NCI-H2081 treated with DMSO at 0.1 percent for 48 hours (cell line): Measurements from ENCODE around the gene KRT34.
"Not testable (repeated sequence)": the region's sequence is repeated elsewhere in the genome, so short reads cannot be mapped to it uniquely, and the experiment has no call there.

Experiments
- DNase-seq: peaks from one replicate; lab custom pipeline; 2025; lab: John Stamatoyannopoulos, UW

The KRT34 gene

DNA sequence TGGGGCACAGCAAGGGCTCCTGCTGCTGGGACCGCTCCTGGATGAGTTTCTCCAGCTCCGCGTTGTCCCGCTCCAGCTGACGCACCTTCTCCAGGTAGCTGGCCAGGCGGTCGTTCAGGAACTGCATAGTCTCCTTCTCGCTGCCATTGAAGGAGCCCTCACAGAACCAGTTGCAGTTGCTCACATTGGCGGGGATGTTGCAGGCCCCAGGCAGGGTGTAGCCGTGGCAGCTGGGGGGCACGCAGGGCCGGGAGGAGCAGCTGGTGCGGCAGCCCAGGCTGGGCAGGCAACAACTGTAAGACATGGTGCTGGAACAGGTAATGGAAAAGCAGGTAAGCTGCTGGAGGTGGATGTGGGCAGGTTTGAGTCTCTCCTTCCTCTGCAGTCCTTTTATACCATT is at the start of gene KRT34:
KRT34 (minus strand) TSS at position 364 of the 400 bp plus-strand sequence; CDS start at position 304, 60 bp downstream.
- not testable (repeated sequence) for DNase-seq

DNA sequence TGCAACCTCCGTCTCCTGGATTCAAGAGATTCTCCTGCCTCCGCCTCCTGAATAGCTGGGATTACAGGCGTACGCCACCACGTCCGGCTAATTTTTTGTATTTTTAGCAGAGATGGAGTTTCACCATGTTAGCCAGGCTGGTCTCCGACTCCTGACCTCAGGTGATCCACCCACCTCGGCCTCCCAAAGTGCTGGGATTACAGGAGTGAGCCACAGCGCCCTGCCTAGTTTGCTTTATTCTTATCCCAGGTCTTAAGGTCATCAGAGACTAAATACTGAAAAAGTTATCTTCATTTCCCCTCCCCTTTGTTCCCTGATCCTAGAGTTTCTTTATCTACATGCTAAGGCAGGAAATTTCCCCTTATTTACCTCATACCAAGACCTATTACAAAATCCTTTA is 48.3 kb upstream of the KRT34 start:
- DNase-seq = not testable (repeated sequence)

DNA sequence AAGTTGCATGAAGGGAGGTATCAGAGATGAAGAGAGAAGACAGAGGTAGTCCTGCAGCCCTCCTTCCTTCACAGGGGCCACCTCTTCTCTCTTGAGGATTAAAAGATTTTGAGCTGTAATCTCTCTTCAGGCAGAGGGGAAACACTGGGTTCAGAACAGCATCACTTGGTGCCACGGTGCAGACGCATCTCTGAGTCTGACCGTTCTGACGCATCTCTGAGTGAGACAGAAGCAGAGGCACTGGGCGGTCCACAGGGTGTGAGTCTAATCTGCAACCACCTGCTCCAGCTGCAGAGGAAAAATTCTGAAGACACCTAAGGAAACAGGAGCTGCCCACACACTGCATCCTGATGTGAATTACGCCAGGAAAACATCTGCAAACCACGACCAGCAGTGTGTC is 47.6 kb upstream of the KRT34 start:
- no peak for DNase-seq

DNA sequence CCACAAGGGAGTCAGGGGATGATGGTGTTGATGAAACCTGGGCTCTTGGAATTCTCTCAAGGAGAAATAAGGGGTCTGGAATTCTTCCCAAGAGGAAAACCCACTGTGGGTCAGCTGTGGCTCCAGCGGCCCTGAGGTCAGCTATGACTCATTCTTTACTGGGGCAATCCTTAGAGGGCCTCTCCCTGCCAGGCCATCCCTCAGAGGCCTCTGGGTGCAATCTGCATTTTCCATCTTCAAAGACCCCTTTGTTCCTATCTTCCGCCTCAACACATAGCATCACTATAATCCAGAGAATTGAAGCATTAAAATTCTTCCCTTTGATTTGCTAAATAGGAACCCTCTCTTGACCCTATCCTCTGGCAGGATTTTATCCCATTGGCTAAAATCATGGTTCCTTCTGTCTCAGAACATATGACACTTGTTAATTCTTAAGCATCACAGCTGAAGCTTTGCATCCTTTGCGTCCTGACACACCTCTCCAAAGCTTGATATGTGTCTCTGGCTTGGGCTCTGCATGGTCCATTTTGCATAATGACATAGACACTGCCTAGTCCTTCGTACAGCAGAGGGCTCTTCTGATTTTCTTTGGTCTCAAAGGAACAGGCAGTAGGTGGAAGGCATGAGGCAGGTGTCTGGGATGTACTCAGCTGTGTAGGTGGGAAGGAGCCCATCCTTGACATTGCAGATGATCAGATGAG is 46.6 kb upstream of the KRT34 start:
- DNase-seq = no peak

DNA sequence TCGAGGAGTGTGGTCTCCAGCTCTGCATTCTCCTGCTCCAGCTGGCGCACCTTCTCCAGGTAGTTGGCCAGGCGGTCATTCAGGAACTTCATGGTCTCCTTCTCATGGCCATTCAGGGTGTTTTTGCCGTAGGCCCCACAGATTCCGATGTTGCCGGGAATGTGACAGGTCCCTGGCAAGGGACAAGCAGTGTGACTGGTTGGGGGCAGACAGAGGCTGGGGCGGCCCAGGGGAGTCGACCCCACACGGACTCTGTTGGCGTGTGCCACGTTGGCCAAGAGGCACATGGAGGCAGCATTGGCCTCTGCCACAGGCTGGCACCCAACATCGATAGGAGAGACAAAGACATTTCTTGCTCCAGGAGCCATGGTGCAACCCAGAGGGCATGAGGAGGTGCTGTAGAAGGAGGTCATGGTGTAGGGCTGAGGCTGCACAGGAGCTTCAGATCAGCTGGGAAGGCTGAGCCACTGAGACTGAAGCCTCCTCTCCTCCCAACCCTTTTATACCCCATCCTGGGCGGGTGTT is 42.1 kb upstream of the KRT34 start, which contains the start of gene KRT37:
KRT37 (minus strand) TSS at position 475 of the 525 bp plus-strand sequence; CDS start at position 413, 62 bp downstream.
- DNase-seq = no peak

DNA sequence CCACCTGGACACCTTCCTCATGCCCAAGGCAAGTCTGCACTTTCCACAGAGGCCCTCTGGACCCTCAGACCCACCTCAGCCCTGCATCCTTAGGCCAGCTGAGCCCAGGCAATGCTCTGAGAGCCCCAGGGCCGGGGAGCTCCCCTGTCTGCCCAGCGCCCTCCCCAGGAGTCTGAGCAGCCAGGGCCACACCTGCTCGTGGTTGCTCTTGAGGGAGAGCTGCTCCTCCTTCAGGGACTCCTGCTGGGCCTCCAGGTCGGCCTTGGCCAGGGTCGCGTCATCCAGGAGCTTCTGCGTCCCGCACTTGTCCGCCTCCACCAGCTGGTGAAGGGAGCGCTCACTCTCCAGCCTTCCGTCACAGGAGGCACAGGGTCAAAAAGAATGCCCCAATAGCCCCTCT is 40.5 kb upstream of the KRT34 start:
- not testable (repeated sequence) for DNase-seq

DNA sequence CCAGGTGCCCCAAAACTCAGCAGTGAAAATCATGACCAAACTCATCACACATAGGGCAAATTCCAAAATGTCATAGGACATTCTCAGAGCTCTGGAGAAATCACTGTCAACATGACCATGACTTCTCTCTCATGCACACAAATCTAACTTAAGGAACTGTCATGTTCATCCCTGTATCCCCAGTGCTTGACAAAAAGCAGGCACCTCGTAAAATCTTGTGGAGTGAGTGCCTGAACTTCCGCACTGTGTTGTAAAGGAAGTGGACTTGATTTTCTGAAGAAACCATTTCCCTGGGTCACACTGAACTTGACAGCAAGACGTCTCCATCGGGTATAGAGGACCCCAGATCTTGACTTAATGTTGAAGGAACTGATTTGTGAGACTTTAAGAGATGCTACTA is 39.5 kb upstream of the KRT34 start:
- DNase-seq = no peak

DNA sequence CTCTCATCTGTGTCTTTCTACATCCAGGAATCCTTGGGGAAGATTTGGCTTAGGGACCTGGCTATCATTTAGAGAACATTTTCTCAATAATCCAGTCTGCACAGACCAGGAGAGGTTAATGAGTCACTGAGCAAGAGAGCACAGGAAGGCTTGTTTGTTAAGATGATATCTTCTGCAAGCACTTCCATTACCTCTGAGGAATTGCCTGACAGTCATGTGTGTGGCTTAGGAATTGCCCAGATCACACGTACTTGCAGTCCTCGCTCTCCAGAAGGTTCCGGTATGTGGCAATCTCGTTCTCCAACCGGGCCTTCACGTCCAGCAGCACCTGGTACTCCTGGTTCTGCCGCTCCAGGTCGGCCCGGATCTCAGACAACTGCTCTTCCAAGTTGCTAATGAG is 39.0 kb upstream of the KRT34 start:
- no peak for DNase-seq

DNA sequence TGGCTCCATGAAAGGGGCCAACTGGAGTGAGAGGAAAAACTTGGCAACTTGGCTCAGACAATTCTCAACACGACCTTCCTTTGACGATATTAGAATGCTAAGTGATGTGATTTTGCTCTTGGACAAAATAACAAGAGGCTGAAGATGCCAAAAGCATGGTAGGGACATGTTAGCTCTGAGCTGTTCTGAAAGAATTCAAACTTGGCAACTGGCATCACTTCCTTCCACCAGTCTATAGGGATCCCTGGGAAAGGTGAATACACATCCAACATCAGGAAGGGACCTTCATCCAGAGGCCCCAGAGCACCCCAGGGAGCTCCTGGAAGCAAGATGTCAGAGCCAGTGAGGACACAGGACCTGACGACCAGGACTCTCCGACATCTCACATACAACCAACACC is 38.0 kb upstream of the KRT34 start:
- DNase-seq = no peak

DNA sequence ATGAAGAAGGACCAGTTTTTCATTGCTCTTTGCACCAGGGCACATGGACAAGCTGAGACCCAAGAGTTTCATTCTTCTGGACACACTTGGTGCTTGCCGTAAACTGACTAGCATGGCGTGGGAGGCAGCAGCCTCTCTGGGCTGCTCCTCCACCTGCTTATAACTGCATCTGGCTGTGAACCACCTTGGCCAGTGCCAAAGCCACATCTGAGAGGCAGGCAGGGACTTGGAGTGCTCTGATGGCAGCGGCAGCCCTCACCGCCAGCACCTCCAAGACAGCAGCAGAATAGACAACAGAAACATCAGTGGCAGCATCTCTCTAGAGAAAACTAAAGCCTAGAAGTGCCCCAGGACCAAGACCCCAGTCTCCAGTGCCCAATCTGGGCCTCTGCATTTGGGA is 37.6 kb upstream of the KRT34 start:
- no peak for DNase-seq

DNA sequence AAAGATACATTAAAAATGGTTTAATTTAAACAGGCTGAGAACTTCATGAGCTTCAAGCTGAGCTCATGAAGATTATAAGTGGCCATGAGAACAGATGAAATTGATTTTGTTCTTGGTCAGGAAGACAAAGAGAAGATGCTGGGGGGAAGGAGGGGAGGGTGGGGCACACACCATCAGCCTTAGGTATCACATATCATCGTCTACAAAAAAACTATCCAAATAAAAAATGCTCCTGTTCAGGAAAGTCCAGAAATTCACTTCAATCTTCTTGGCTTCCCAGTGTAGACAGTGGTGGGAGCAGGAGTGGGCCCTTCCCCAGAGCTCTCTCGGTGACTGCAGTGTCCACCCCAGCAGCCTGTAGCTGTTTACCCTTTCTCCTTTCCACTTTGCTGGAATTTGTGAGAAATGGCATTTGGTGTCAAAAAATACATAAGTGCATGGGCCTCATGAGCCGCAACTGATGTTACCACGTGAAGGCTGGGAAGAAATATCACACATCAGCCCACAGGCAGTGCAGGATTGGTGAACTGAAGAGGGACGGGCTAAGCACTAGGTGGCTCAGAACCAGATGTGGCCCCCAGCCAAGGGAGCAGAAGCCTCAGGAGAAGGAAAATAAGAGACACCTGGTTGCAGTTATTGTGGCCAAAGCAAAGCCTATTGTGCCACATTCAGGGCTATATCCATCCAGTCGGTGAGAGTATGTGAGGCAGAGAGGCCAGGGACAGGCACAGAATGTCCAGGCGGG is 36.2 kb upstream of the KRT34 start:
- no peak for DNase-seq

DNA sequence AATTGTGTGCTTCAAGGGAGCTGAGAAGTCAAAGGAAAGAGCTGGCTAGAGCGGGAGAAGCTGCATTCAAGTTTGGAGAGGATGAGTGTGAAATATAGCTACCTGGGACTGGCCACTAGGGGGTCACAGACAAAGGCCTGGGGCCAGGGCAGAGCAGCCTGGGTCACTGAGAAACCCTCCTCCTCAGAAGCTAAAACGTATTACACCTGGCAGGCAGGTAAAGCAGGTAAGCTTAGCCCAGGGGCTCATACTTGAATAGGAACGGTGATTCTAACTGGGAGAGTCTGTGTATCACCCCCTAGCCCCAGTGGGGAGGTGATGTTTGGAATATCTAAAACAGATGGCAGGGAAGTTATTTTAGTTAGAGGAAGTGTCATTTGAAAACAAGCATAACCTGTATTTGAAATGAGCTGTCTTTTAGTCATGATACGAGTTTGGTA is 35.5 kb upstream of the KRT34 start:
- DNase-seq = no peak

DNA sequence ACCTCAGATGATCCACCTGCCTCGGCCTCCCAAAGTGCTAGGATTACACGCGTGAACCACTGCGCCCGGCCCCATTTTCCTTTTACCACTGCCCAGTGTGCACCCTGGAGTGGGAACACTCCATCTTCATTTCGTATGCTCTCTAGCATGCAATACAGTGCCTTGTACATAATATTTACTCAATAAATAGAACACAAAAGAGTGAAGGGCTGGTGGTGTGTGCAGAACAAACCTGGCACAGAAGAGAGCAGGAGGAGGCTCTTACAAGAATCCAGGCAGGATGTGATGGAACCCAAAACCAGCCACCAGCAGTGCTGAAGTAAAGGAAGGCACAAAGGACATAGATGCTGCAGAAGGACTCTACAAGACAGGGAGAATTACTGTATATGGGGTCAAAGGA is 35.0 kb upstream of the KRT34 start:
- no peak for DNase-seq

DNA sequence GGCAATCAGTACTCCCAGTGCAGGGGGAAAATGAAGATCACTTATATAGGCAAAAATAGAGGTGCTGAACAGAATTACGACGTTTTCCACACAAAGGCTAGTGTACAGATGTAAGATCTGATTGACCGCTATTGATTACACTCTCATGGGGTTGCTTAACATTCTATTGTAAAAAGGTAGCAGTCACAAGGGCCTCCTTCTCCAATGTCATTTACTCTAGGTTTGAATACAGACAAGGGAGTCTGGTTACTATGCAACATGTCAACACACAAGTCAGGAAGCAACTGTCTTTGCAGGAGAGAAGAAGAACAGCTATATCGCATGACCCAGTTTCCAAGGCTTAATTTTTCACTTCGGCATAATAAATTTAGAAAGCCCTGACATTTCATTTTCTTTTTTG is 34.4 kb upstream of the KRT34 start:
- no peak for DNase-seq

DNA sequence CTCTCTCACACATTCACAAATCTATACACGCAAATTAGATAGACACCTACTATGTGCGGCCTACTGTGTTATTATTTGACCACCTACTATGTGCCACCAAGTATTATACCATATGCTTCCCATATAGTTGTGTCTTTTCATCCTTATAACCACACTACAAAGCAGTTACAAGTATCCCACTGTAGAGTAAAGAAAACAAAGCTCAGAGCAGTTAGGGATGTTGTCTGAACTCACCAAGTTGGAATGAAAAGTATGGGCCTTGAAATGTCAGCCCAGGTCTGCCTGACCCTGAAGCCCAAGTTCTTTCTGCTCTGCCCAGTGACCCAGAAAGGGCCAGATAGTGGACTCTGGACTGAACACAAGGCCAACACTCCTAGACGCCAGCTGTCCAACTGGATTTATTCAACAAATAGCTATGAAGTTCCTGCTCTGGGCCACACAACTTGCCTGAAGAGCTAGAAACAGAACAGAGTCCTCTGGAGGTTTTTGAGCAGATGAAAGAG is 33.8 kb upstream of the KRT34 start:
- DNase-seq = no peak

DNA sequence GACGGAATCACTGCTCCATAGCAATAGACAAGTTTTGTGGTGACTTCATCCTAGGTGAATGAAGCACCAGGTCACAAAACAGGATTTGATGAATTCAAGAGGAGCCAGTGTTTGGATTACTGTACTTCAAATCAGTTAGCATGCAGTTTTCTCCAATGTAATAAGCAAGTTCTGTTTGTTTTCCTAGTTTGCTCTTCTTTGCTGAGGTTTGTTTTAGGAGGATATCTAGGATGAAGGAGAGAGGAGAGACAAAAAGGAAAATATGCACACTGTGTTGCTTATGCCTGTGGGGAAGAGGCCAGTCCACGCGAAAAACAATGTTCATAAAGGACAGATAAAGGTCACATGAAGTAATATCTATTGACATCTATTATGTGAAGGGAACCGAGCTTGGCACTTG is 33.3 kb upstream of the KRT34 start:
- DNase-seq = no peak

DNA sequence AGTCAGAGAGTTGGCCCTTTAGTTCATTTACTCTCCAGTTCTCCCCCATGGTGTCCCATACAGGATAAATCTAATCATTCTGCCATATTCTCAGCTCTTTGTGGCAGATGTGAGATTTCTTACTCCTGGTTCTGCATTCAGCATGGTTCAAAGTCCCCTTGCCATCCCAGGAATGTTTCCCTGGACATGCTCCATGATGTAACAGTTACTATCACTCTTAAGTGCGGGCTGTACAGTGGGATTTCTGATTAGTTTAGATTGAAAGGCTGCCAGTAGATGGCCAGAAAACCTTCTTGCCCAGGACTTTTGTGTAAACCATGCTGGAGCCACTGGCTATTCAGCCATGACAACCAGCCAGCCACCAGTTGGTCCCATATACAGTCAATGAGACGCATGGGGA is 31.9 kb upstream of the KRT34 start:
- no peak for DNase-seq

DNA sequence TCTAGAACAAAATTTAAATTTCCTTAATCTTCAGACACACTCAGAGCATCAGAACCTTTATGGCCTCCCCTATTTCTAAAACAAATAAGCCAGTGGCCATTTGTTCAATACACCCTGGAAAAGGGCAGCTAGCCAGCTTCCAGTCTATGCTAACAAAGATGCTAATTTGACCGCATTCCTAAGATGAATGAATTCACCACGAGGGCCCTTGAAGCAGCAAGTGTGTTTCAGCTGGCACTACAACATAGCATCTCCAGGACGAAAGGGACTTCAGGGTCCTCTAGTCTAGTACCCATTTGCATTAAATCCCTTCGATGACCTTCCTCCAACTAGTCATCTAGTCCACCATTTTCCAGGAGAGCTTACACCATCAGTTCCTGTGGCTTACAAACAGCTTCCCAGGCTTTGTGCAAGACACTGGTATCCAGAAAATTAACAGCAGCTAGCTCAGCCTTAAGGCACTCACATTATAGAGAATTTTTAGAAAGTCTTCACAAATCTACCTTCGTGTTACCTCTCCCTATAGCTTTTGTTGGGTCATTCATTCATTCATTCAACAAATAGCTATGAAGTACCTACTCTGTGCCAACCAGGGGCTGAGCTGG is 31.3 kb upstream of the KRT34 start:
- no peak for DNase-seq

DNA sequence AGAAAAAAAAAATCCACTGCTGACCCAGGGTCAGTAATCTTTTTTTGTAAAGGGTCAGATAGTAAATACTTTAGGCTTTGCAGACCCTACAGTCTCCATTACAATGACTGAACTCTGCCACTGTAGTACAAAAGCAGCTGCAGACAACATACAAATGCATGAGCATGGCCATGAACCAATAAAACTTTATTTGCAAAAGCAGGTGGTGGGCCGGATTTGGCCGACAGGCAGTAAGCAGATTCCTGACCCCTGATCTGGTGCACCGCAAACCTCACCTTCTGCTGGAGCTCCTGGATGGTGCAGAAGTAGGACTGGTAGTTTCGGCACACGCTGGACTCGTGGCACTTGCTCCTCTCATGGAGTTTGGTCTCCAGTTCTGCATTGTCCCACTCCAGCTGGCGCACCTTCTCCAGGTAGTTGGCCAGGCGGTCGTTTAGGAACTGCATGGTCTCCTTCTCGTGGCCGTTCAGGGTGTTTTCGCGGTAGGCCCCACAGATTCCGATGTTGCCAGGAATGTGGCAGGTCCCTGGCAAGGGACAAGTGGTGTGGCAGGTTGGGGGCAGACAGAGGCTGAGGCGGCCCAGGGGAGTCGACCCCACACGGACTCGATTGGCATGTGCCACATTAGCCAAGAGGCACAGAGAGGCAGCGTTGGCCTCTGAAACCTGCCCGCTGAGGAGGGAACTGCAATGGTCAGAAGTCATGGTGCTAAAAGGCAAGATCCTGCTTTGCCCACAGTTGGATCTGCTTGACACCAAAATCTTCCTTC is 29.1 kb upstream of the KRT34 start:
- DNase-seq = no peak

DNA sequence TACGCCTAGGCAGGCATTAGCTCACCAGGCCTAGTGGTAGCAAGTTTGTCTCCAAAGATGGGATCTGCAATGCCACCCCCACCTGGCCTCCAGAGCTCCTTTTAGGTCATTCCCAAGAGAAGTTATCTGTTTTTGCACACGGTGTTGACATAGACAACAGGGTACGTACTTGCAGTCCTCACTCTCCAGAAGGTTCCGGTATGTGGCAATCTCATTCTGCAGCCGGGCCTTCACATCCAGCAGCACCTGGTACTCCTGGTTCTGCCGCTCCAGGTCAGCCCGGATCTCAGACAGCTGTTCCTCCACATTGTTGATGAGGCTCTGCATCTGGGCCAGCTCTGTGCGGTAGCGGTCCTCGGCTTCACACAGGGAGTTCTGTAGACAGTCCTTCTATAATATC is 25.1 kb upstream of the KRT34 start:
- no peak for DNase-seq

DNA sequence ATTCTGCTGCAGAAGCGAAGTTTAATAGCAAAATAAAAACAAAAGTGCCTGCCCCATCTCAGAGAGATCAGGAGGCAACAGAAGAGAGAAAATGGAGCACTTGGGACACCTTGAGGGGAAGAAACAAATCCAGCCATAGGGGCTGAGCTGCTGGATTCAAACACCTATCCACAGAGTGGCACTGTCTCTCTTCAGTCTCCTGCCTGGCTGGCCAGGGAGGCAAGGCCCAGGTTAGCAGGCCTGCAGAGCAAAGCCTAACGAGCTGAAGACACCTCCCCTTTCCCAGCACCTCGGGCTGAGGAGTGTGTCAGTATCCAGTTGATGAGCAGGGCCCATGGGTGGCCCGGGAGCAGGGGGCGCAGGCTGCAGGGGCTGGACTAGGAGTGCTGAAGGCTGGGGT is 24.1 kb upstream of the KRT34 start:
- no peak for DNase-seq
